Ovary (tissue), 3 donors: ENCODE measurements around the gene ABCC1.

Experiments used
- EP300 ChIP-seq: sonication (generic); formaldehyde crosslinking; IDR thresholded peaks from one replicate; pipeline ENCODE4 v1.6.1; 2017; ENCODE audit warnings: antibody characterized with exemption
- POLR2A ChIP-seq: fragments of 450-650 bp; IDR thresholded peaks from one replicate; pipeline ENCODE4 v1.6.1; 2017; ENCODE audit warnings: antibody characterized with exemption, mild to moderate bottlenecking, moderate library complexity
- TF ChIP-seq, protein P1 (sequence below), 3 donors: fragments of 450-650 bp in 2 of 3; fragments of 200-600 bp in 1 of 3; IDR thresholded peaks; one replicate each; pipeline versions ENCODE4 v1.5.1 to v1.8.0; 2016 to 2022; ENCODE audit warnings: antibody characterized with exemption in 3 of 3, mild to moderate bottlenecking in 1 of 3
- donor health status: DM: no; HTN: no; CAD: no.

- TF ChIP-seq, protein P1, sequence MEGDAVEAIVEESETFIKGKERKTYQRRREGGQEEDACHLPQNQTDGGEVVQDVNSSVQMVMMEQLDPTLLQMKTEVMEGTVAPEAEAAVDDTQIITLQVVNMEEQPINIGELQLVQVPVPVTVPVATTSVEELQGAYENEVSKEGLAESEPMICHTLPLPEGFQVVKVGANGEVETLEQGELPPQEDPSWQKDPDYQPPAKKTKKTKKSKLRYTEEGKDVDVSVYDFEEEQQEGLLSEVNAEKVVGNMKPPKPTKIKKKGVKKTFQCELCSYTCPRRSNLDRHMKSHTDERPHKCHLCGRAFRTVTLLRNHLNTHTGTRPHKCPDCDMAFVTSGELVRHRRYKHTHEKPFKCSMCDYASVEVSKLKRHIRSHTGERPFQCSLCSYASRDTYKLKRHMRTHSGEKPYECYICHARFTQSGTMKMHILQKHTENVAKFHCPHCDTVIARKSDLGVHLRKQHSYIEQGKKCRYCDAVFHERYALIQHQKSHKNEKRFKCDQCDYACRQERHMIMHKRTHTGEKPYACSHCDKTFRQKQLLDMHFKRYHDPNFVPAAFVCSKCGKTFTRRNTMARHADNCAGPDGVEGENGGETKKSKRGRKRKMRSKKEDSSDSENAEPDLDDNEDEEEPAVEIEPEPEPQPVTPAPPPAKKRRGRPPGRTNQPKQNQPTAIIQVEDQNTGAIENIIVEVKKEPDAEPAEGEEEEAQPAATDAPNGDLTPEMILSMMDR (IDR thresholded peaks at IDR 0.05): no peak
- TF ChIP-seq POLR2A (no peak), EP300 (no peak)
Measured at GRCh38 chr16:15983898-15984297, 34.5 kb downstream of the ABCC1 start.
